ENCODE measurements around the gene TRDN. TPM values are rescaled to one million over a fixed set of nuclear protein-coding genes. Genes with fewer than 3 reads are reported as not detected.

TRDN gene
- total RNA-seq, 1 donor from 2014 or later = not detected

DNA sequence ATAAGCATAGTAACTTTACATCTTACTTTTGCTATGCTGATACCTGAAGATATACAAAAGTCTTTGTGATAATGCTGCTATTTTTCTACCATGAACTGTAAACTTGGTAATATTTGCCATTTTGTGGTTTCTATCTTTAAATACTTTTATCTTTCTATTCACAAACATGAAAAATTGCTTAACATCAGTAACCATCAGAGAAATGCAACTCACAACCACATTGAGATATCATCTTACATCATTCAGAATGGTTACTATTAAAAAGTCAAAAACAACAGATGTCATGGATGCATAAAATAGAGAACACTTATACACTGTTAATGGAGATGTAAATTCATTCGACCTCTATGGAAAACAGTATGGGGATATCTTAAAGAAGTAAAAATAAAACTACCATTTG, 112.0 kb downstream of the TRDN start:
- ATAC-seq = no peak
- H3K27ac ChIP-seq = no peak overlapping the region

DNA sequence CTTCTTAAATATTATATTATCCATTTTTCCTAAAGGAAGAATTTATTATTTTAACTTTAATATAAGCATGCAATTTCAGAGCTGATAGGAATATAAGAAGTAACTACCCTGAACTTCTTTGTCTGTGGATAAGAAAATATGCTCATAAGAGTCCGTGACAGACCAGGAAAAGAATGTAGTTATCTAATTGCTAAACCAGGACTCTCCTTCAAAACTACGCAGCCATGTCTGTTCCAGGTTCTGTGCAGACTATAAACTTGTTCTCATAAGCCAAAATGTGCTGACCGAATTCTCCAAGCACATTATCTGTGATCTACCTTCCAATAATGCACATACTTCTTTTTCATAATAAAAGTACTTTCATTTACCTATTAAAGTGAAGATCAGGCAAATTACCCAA, 116.5 kb downstream of the TRDN start:
- Histone ChIP-seq H3K27me3 (ENCODE audit: low read depth) (no peaks in the 10 kb centered on the region), H3K36me3 (no peaks in the 10 kb centered on the region), H3K4me1 (no peaks in the 10 kb centered on the region), H3K9me3 (no peaks in the 10 kb centered on the region), H3K27ac (no peak overlapping the region), H3K4me3 (no peak overlapping the region)
- intact Hi-C loops (cut with DNase I) = no loop called here
- no peak for DNase-seq
- TF ChIP-seq, protein P1, sequence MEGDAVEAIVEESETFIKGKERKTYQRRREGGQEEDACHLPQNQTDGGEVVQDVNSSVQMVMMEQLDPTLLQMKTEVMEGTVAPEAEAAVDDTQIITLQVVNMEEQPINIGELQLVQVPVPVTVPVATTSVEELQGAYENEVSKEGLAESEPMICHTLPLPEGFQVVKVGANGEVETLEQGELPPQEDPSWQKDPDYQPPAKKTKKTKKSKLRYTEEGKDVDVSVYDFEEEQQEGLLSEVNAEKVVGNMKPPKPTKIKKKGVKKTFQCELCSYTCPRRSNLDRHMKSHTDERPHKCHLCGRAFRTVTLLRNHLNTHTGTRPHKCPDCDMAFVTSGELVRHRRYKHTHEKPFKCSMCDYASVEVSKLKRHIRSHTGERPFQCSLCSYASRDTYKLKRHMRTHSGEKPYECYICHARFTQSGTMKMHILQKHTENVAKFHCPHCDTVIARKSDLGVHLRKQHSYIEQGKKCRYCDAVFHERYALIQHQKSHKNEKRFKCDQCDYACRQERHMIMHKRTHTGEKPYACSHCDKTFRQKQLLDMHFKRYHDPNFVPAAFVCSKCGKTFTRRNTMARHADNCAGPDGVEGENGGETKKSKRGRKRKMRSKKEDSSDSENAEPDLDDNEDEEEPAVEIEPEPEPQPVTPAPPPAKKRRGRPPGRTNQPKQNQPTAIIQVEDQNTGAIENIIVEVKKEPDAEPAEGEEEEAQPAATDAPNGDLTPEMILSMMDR (IDR thresholded peaks at IDR 0.05) = no peak
- ATAC-seq = no peak

More for the DNA sequence above, 112.0 kb downstream of the TRDN start:
- H3K4me3 ChIP-seq = no peak overlapping the region
- no peaks in the 10 kb centered on the region for H3K4me1 ChIP-seq
- TF ChIP-seq, protein P1 (IDR thresholded peaks at IDR 0.05) = no peak
- no peaks in the 10 kb centered on the region for H3K9me3 ChIP-seq
- DNase-seq = no peak
- H3K27me3 ChIP-seq (ENCODE audit: low read depth) = no peaks in the 10 kb centered on the region
- intact Hi-C loops (cut with DNase I) = no loop called here
- H3K36me3 ChIP-seq = no peaks in the 10 kb centered on the region

DNA sequence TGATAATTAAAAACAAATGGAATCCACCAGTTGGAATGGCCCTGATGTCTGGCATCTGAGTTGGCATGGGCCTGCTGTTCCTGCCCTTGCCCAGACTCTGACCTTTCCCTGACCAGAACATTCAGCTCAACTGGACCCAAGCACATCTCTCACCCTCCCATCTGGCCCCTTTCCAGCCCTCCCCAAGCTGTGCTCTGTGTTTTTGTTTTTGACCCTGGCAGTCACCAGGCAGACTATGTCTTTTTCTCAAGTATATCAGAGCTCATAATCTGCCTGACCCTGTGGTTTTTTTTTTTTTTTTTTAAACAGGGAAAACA, 117.6 kb downstream of the TRDN start:
- no peak overlapping the region for H3K27ac ChIP-seq
- TF ChIP-seq, protein P1 (IDR thresholded peaks at IDR 0.05) = no peak
- H3K4me1 ChIP-seq = no peaks in the 10 kb centered on the region
- H3K36me3 ChIP-seq = no peaks in the 10 kb centered on the region
- H3K27me3 ChIP-seq (ENCODE audit: low read depth) = no peaks in the 10 kb centered on the region
- intact Hi-C loops (cut with DNase I) = no loop called here
- no peak for DNase-seq
- H3K9me3 ChIP-seq = no peaks in the 10 kb centered on the region
- H3K4me3 ChIP-seq = no peak overlapping the region
- ATAC-seq = no peak

DNA sequence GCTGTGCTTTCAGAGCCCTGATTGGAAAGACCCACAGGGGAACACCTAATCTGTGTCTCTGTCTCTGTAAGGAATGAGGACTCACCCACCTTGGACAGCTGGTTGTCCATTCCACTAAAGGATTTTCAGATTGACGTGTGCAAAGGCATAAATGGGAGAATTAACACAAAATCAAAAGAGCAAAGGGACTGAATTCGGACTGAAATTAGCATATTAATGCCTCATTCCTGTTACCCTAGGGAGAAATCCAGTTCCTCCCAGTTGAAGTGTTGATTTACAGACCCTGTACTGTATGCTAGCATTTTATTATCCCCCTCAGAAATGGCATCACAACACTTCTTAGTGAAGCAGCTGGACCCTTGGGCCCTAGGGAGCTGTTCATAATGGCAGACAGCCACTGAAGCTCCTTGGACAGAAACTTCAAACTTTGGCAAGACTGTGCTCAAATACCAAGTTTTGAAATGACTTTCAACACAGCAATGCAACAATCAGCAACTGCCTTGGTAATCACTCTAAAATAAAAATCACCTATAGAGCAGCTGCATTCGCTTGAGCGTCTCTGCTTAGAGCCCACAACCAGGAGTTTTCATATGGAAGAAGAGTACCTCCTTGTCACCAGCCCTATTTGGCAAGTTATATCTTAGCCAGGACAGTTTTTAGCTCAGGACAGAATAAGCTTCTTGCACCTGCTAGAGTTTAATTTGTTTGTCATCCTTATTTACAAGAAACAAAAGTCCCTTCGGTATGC, 118.1 kb downstream of the TRDN start:
- H3K36me3 ChIP-seq = no peaks in the 10 kb centered on the region
- TF ChIP-seq, protein P1 (IDR thresholded peaks at IDR 0.05) = no peak
- ATAC-seq (no peak), DNase-seq (no peak)
- H3K27ac ChIP-seq = no peak overlapping the region
- H3K27me3 ChIP-seq (ENCODE audit: low read depth) = no peaks in the 10 kb centered on the region
- intact Hi-C loops (cut with DNase I) = no loop called here
- H3K4me1 ChIP-seq = no peaks in the 10 kb centered on the region
- no peak overlapping the region for H3K4me3 ChIP-seq
- H3K9me3 ChIP-seq = no peaks in the 10 kb centered on the region

DNA sequence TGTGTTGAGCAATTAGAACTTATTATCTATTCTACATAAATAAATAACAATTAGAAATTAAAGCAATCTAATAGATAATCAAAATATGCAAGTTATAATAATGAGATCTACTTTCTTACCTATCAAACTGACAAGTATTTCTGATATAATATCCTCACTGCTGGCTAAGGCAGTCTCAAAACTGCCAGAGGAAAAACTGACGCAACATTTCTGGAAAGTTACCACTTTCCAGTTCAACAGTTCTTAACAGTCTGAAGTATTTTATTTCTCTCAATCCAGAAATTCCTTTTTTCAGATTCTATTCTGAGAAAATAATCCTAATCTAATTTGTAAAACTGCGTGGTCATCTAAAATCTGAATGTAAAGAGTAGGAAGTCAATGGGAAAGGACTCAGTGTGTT, 121.0 kb downstream of the TRDN start:
- H3K27me3 ChIP-seq (ENCODE audit: low read depth) = no peaks in the 10 kb centered on the region
- TF ChIP-seq, protein P1 (IDR thresholded peaks at IDR 0.05) = no peak
- H3K4me1 ChIP-seq = no peaks in the 10 kb centered on the region
- H3K36me3 ChIP-seq = no peaks in the 10 kb centered on the region
- no peak overlapping the region for H3K4me3 ChIP-seq
- ATAC-seq (no peak), DNase-seq (no peak)
- intact Hi-C loops (cut with DNase I) = no loop called here
- H3K27ac ChIP-seq = no peak overlapping the region
- no peaks in the 10 kb centered on the region for H3K9me3 ChIP-seq
